Testis (tissue), 3 donors: Measurements from ENCODE around the gene SLC39A6. TPM values are rescaled to one million over a fixed set of nuclear protein-coding genes. Genes with fewer than 3 reads are reported as not detected.

ENCODE experiments used
- DNase-seq: peaks from one replicate; pipeline ENCODE4 v3.0.0-alpha.2; 2019
- H3K27ac ChIP-seq, 2 donors: fragments of 200-600 bp; sonication (generic); one replicate each; pipeline ENCODE4 v1.5.1; 2019
- H3K27me3 ChIP-seq: fragments of 200-600 bp; sonication (generic); one replicate; pipeline ENCODE4 v1.5.1; 2019
- H3K36me3 ChIP-seq: fragments of 200-600 bp; sonication (generic); one replicate; pipeline ENCODE4 v1.5.1; 2017; ENCODE audit warnings: low read depth; ENCODE audit errors: missing control alignments
- H3K4me1 ChIP-seq: fragments of 200-600 bp; sonication (generic); one replicate; pipeline ENCODE4 v1.5.1; 2019
- H3K4me3 ChIP-seq, 2 donors: fragments of 200-600 bp; sonication (generic); one replicate each; pipeline ENCODE4 v1.5.1; 2017 to 2019
- H3K9me3 ChIP-seq: fragments of 200-600 bp; sonication (generic); one replicate; pipeline ENCODE4 v1.5.1; 2017
- POLR2A ChIP-seq: fragments of 450-650 bp; IDR thresholded peaks from one replicate; pipeline ENCODE4 v1.6.1; 2017; ENCODE audit warnings: antibody characterized with exemption, mild to moderate bottlenecking, moderate library complexity
- WGBS, 2 donors: methylation state at CpG; one replicate each; pipeline ENCODE4 v1.1.5; 2018; 5-methylcytosine and 5-hydroxymethylcytosine counted together
- intact Hi-C: fragments of 100-400 bp; cut with DNase I; formaldehyde crosslinking; loops from one replicate; pipeline ENCODE4 v1.15.1; 2023; ENCODE audit warnings: low total_unique reads
- polyA plus RNA-seq: library from polyadenylated mRNA; stranded (reverse); fragments of 350-450 nt; fragmentation: Illumina TruSeq; extraction: RNeasy Lipid Tissue Mini Kit (QIAGEN cat#74804); gene quantifications from one replicate; pipeline ENCODE4 v1.2.3, GENCODE V29; 2014; ENCODE audit warnings: low read depth, low replicate concordance; ENCODE audit not compliant: insufficient read depth
- total RNA-seq, 2 donors: library from RNA; depleted of rRNA; stranded (reverse); fragments of >200 nt; gene quantifications; one replicate each; pipeline ENCODE4 v1.2.3, GENCODE V29; 2016
- TF ChIP-seq, protein P1 (sequence below), 3 experiments: fragments of 450-650 bp in 2 of 3; fragments of 200-600 bp in 1 of 3; sonication (generic) in 1 of 3; IDR thresholded peaks; one replicate each; pipeline ENCODE4 v1.5.1; 2016 to 2019; ENCODE audit warnings: antibody characterized with exemption in 3 of 3, mild to moderate bottlenecking in 2 of 3, moderate library complexity in 1 of 3

Gene SLC39A6
- total and polyA plus RNA-seq, 3 donors from 2014 or later: 38.1 to 53.8 (median 51.4) TPM

DNA sequence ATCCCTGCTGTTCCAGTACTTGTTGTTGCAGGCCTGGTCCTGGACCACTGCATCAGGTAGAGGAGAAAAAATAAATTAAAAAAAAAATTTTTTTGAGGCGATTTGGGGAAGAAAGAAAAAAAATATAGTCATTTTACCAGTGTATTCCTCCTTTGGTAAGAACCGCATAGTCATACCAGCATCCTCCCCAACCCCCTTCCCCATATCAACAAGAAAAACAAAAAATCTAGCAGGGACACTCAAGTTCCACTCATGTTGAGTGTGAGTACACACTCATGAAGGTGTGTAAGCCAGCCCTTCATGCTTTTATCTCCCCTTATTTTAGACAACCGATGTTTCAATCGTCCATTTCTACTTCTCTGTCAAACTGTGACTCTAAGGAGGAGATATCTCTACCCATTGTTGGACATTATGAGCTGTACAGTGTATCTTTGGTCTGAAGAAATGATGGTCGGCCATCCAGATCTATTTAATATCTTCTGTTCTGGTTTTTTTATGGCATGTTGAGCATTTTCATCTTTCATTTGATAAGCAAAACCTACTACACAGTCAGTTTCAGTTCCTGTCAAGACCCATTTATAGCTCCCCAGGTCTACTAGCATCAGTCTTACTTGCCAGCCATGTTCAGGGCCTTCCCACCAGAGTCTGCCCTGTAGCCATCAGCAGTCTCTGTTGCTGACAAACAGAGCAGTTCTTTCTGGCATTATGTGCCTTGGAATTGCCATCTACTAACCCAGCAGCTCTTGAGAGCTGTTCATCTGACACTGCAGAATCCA is 20.6 kb upstream of the SLC39A6 start:
- Histone ChIP-seq H3K27me3 (no peaks in the 10 kb centered on the region), H3K36me3 (no peaks in the 10 kb centered on the region), H3K4me3 (no peak overlapping the region), H3K9me3 (no peaks in the 10 kb centered on the region), H3K4me1 (peaks cover 19% of the 10 kb centered on the region), H3K27ac (no peak overlapping the region)
- 85 to 86% methylated on average over 5 of the region's 5 CpGs for WGBS, 2 donors
- no peak for DNase-seq
- TF ChIP-seq POLR2A: no peak
- TF ChIP-seq, protein P1, sequence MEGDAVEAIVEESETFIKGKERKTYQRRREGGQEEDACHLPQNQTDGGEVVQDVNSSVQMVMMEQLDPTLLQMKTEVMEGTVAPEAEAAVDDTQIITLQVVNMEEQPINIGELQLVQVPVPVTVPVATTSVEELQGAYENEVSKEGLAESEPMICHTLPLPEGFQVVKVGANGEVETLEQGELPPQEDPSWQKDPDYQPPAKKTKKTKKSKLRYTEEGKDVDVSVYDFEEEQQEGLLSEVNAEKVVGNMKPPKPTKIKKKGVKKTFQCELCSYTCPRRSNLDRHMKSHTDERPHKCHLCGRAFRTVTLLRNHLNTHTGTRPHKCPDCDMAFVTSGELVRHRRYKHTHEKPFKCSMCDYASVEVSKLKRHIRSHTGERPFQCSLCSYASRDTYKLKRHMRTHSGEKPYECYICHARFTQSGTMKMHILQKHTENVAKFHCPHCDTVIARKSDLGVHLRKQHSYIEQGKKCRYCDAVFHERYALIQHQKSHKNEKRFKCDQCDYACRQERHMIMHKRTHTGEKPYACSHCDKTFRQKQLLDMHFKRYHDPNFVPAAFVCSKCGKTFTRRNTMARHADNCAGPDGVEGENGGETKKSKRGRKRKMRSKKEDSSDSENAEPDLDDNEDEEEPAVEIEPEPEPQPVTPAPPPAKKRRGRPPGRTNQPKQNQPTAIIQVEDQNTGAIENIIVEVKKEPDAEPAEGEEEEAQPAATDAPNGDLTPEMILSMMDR (IDR thresholded peaks at IDR 0.05): no peak
- intact Hi-C loops: no loop called here

- no peaks in the 10 kb centered on the region for H3K36me3 ChIP-seq
- H3K4me3 ChIP-seq: no peak overlapping the region
- H3K27me3 ChIP-seq: no peaks in the 10 kb centered on the region
- no peaks in the 10 kb centered on the region for H3K9me3 ChIP-seq
- TF ChIP-seq, protein P1 (IDR thresholded peaks at IDR 0.05): no peak
- TF ChIP-seq POLR2A: no peak
- DNase-seq: no peak
- intact Hi-C loops: no loop called here
- H3K4me1 ChIP-seq: no peaks in the 10 kb centered on the region
- WGBS, 2 donors: 97 to 100% methylated on average over 2 of the region's 2 CpGs
- H3K27ac ChIP-seq: no peak overlapping the region
Measured at GRCh38 chr18:36143391-36143790, 14.3 kb upstream of the SLC39A6 start.

- no peak for DNase-seq
- 93 to 94% methylated on average over 3 of the region's 3 CpGs for WGBS, 2 donors
- no peak overlapping the region for H3K27ac ChIP-seq
- H3K36me3 ChIP-seq: no peaks in the 10 kb centered on the region
- no peaks in the 10 kb centered on the region for H3K4me1 ChIP-seq
- H3K9me3 ChIP-seq: no peaks in the 10 kb centered on the region
- H3K4me3 ChIP-seq: no peak overlapping the region
- no peak for TF ChIP-seq POLR2A
- TF ChIP-seq, protein P1 (IDR thresholded peaks at IDR 0.05): no peak
- no peaks in the 10 kb centered on the region for H3K27me3 ChIP-seq
- intact Hi-C loops: no loop called here
Measured at GRCh38 chr18:36142751-36143150, 13.6 kb upstream of the SLC39A6 start.

- intact Hi-C loops: no loop called here
- no peaks in the 10 kb centered on the region for H3K4me1 ChIP-seq
- TF ChIP-seq, protein P1 (IDR thresholded peaks at IDR 0.05): no peak
- TF ChIP-seq POLR2A: no peak
- H3K36me3 ChIP-seq: no peaks in the 10 kb centered on the region
- no peak for DNase-seq
- H3K27me3 ChIP-seq: no peaks in the 10 kb centered on the region
- H3K27ac ChIP-seq: no peak overlapping the region
- 94 to 96% methylated on average over 4 of the region's 4 CpGs for WGBS, 2 donors
- H3K4me3 ChIP-seq: no peak overlapping the region
- H3K9me3 ChIP-seq: no peaks in the 10 kb centered on the region
Measured at GRCh38 chr18:36141576-36141975, 12.4 kb upstream of the SLC39A6 start.

- Histone ChIP-seq H3K4me1 (no peaks in the 10 kb centered on the region), H3K9me3 (no peaks in the 10 kb centered on the region), H3K4me3 (no peak overlapping the region), H3K36me3 (no peaks in the 10 kb centered on the region), H3K27ac (no peak overlapping the region), H3K27me3 (no peaks in the 10 kb centered on the region)
- whole genome bisulfite sequencing, 2 donors: 89 to 91% methylated on average over 5 of the region's 5 CpGs
- TF ChIP-seq POLR2A: no peak
- TF ChIP-seq, protein P1 (IDR thresholded peaks at IDR 0.05): no peak
- intact Hi-C loops: no loop called here
- no peak for DNase-seq
Measured at GRCh38 chr18:36139245-36139644, 10.1 kb upstream of the SLC39A6 start.
